HEK293T (cell line): ENCODE results near the gene PEX13.

Experiments used
- ARNT ChIP-seq: fragments of 450-650 bp; IDR thresholded peaks from 2 replicates; pipeline ENCODE4 v1.6.1; 2017; ENCODE audit warnings: mild to moderate bottlenecking
- TF ChIP-seq, protein P1 (sequence below): fragments of 450-650 bp; IDR thresholded peaks from 2 replicates; pipeline ENCODE4 v1.6.1; 2016

DNA sequence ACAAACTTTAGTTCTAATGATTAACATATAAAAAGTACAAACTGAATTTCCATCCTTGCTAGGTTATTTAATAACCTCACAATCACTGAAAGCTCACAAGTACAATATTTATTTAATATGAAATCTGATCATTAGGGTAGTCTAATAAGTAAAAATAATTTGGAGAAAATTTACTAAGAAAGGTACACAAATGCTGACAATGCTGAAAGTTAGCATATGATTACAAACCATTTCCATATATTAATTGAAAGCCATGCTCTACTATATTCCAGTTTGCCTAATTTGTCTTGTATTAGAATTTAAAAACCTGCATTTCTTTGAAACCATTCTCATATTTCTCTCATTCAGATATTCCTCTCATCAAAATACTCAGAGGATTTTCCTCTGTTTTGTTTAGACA is 8.2 kb upstream of the PEX13 start:
- TF ChIP-seq, protein P1, sequence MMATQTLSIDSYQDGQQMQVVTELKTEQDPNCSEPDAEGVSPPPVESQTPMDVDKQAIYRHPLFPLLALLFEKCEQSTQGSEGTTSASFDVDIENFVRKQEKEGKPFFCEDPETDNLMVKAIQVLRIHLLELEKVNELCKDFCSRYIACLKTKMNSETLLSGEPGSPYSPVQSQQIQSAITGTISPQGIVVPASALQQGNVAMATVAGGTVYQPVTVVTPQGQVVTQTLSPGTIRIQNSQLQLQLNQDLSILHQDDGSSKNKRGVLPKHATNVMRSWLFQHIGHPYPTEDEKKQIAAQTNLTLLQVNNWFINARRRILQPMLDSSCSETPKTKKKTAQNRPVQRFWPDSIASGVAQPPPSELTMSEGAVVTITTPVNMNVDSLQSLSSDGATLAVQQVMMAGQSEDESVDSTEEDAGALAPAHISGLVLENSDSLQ, result no peak
- no peak for TF ChIP-seq ARNT
